Activated effector memory CD4-positive, alpha-beta T cell treated with anti-CD3 and anti-CD28 coated beads, Interleukin-2, amount 50 U/mL, for 16 hours (primary cell): ENCODE measurements around the gene KRT72.

Source experiments
- DNase-seq: peaks from one replicate; pipeline ENCODE4 v3.0.0-alpha.2; 2020

The KRT72 gene

DNA sequence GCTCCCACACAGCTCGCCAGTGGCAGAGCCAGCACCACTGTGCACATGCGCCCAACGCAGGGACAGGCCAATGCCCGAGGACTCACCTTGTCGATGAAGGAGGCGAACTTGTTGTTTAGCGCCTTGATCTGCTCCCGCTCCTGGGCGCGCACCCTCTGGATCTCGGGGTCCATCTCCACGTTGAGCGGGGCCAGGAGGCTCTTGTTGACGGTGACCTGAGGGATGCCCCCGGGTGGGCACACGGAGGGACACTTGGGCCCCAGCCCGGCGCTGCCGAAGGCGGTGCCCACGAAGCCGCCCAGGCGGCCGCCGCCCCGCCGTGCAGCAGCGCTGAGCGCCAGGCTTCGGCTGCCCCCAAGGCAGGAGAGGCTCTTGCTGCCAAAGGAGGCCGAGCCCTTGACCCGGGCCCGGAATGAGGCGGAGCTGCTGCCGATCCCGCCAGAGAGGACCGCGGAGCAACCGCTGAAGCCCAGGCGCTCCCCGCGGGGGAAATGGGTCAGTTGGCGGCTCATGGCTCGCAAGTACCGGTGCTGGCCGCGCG lies at the start of gene KRT72:
Gene KRT72 (minus strand): TSS at position 523 of the 541 bp plus-strand sequence. CDS start 11 bp downstream, at position 512.
- DNase-seq, result no peak

- no peak for DNase-seq
These were observed 49.3 kb upstream of the KRT72 start for GRCh38 chr12:52650520-52651081.

GRCh38 chr12:52649066-52649465 lies 47.8 kb upstream of the KRT72 start:
- no peak for DNase-seq

DNA sequence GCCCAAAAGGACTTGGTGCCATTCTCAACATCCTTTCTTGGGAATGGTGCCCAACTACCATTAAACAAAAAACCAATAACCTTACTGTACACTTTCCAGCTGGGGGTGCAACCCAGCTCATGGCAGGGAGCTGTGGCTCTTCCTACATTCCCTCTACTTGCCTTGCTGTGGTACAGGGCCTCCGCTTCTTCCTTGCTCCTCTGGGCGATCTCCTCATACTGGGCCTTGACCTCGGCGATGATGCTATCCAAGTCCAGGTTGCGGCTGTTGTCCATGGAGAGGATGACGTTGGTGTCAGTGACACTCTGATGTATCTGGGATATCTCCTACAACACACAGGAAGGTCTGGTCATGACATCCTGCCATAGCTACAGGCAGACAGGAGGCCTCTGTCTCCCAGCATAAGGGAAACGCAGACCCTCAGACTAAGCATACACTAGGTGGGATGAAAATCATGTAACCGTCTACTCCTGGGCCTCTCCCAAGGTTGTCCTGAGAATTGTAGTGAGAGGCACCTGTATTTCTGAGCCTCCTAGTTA lies 46.8 kb upstream of the KRT72 start:
- no peak for DNase-seq

DNA sequence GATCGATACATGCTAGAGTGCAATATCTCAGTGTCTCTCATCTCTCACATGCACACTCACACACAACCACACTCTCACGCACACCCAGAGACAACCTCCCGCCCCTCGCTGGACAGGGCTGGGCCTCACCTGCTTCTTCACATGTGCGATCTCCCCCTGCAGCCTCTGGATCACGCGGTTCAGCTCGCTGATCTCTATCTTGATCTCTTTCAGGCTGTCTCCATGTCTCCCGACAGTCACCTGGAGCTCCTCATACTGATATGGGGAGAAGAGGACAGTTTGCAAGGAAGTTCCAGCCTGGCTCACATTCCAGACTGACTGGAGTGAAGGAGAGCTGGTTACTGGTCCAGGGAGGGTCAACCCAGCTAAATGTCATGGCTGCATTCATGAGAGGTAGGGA lies 46.3 kb upstream of the KRT72 start:
- DNase-seq, result no peak

DNA sequence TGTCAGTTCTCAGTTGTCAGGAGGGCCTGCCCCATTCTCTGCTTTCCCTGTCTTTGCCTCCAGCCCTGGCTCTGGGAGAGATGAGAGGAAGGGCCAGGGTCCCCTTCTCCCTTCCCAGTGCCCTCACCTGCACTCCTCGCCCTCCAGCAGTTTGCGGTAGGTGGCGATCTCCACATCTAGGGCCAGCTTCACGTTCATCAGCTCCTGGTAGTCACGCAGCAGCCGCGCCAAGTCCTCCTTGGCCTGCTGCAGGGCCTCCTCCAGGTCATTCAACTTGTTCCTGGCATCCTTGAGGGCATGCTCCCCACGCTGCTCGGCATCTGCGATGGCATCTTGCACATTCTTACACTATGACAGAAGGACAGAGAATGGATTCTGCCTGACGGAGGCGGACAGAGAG lies 45.4 kb upstream of the KRT72 start:
- no peak for DNase-seq

DNA sequence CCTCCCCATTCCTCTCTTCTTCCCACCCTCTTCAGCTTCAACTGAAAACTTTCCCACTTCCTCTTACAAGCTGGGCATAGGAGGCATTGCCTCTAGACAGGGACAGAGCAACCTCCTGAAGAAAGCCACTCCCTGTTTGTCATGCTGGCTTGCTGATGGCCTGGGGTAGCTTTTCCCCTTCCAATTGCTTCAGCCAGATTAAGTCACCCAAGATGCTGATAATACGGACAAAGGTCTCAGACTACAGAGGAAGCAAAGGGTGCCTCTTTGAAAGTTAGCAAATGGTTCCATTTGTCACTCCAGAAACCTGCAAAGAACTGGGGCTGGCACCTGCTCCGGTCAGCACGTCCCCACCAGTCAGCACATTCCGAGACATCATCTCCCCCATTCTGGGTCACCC lies 44.7 kb upstream of the KRT72 start:
- no peak for DNase-seq

GRCh38 chr12:52645120-52645761 lies 44.0 kb upstream of the KRT72 start:
- no peak for DNase-seq

DNA sequence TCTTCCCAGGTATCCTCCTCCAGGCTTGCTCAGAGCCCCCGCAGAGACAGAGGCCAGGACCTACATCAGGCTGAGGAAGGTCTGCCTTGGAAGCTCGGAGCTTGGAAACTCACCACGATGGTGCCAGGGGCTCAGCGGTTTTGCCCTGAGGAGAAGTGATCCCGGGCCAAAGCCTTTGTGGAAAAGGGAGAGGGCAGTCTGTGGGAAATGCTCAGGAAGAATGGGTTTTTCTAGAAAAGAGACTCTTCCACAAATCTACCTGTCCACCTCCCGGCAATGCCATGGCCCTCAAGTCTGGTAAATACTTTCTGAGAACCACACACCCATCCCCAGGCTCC lies 42.8 kb upstream of the KRT72 start:
- no peak for DNase-seq

GRCh38 chr12:52643233-52644077 lies 42.2 kb upstream of the KRT72 start:
- DNase-seq, result no peak

- no peak for DNase-seq
These were observed 40.2 kb upstream of the KRT72 start for GRCh38 chr12:52641468-52641867.

DNA sequence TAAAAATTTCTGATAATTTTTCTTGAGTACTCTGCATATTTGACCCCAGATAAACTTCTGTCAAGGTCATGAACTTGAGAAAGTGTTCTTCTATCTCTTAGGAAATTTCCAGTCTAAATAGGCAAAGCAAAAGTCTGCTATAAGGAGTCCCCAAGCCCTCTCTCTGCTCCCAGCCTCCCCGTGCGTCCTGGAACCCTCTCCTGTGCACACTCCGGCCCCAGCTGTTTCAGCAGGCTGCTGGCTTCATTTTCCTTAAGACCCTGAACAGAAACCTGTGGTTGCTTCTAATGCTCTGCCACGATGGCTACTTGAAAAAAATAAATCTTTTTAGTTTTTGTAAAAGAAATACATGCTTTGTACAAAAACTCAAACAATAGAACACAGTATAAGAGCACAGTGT lies 36.0 kb upstream of the KRT72 start:
- no peak for DNase-seq

DNA sequence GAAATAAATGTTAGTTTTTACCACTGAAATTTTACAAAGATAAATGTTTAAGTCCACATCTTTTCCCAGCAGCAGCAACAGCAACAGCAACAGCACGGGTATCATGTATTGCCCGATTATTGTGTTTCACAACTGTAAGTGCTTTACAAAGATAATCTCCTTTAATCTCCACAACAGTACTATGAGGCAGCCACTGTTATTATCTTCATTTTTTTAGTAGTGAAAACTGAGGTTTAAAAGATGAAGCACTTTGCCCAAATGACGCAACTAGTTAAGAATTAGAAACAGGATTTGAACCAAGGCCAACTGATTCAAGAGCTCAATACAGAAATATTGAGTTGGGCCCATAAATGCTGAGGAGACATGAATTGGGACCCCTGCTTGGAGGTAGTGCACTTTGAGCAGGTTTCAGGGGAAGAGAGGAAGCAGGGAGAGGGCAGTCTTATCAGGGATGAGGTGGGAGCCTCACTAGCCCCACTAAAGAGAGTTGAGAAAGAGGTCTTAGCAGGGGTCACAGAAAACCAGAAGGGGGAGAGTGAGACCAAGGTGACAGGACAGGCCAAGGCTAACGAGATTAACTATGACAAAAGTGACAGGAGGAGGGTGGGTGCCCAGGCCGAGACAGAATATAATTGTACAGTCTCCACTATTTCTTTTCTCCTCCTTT lies 35.5 kb upstream of the KRT72 start:
- no peak for DNase-seq

GRCh38 chr12:52636189-52636588 lies 34.9 kb upstream of the KRT72 start:
- no peak for DNase-seq

GRCh38 chr12:52634266-52635056 lies 33.2 kb upstream of the KRT72 start:
- DNase-seq, result no peak

DNA sequence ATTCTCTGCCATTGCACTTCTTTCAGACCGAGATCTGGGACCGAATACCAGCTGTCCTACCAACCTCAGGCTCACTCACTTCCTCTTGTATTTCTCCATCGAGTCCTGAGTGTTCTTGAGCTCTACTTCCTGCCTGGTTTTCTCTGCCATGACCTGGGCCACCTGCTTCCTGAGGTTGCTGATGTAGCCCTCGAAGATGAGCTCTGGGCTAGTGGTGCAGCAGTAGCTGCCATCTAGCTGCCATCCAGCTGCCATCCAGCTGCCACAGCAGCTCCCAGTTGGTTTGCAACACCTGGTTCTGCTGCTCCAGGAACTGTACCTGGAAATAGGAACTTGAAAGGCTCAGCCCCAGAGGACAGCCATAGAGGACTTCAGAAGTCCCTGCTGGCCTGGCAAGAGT lies 32.1 kb upstream of the KRT72 start:
- DNase-seq, result no peak

DNA sequence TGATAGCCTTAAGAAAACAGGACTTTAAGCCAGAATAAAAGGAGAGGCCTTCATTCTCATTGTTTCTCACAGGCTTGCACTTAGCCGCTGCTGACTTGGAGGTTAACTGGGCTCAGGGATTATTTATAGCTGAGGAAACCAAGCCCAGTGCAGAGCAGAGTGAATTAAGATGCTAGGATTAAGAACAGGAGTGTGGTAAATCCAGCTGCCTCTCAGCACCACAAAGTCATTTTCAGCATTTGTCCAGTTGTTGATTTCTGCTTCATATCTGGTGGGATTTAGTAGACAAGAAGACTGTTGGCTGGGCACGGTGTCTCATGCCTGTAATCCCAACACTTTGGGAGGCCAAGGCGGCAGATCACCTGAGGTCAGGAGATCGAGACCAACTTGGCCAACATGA lies 31.4 kb upstream of the KRT72 start:
- no peak for DNase-seq

GRCh38 chr12:52631676-52632459 lies 30.6 kb upstream of the KRT72 start:
- no peak for DNase-seq

- no peak for DNase-seq
These were observed 30.0 kb upstream of the KRT72 start for GRCh38 chr12:52631264-52631663.

DNA sequence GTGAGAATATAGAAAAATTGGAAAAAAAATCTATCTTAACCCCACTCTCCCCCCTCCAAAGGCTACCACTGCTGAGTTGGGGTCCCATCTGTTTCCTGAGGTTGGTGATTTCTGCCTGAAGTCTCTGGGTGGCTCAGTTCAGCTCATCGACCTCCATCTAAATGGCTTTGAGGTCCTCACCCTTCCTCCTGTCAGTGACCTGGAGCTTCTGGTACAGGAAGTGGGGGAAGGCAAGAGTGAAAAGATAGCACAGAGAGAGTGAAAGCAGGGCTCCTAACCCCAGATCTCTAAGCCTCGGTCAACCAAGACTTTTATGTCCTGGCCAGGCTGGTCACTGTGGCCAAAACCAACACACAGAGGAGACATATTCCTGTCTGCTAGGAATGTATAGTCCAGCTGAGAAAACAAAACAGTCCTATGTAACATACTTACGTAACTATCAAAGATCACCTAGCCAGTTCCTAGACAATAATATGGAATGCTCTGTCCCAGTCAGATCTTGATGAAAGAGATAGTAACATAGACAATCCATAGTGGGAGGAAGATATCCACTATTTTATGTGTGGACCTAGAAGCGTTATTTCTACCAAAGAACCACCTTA lies 29.4 kb upstream of the KRT72 start:
- DNase-seq, result no peak

- no peak for DNase-seq
These were observed 28.8 kb upstream of the KRT72 start for GRCh38 chr12:52630008-52630500.
